Measurements from ENCODE around the gene P2RY12.

GRCh38 chr3:151318313-151318712 lies 66.2 kb downstream of the P2RY12 start:
- TF ChIP-seq CTCF (IDR thresholded peaks at IDR 0.05 in 4 of 5, conservative IDR thresholded peaks at IDR 0.05 in 1 of 5) (no peak), POLR2A (IDR thresholded peaks at IDR 0.05) (no peak)
